Neural progenitor cell (in vitro differentiated cells): ENCODE data around the gene LTB. TPM values are rescaled to one million over a fixed set of nuclear protein-coding genes. Genes with fewer than 3 reads are reported as not detected.
A peak's percentile ranks its signal among the peaks of the same experiment; 100 is the strongest.

ENCODE experiments used
- DNase-seq: peaks from one replicate; pipeline ENCODE4 v3.0.0-alpha.2; 2016; ENCODE audit warnings: low spot score
- H2AFZ ChIP-seq: fragments of 200-600 bp; sonication (generic); replicated peaks from 2 replicates; pipeline ENCODE4 v1.6.1; 2016; ENCODE audit warnings: antibody characterized with exemption
- H3F3A ChIP-seq: fragments of 200-600 bp; sonication (generic); 2 replicates; pipeline ENCODE4 v1.6.1; 2016; ENCODE audit warnings: antibody characterized with exemption, low read depth
- H3K27ac ChIP-seq: fragments of 200-600 bp; sonication (generic); 2 replicates; pipeline ENCODE4 v1.5.1; 2016; ENCODE audit warnings: mild to moderate bottlenecking
- H3K27me3 ChIP-seq: fragments of 200-600 bp; sonication (generic); 2 replicates; pipeline ENCODE4 v1.6.1; 2016; ENCODE audit warnings: mild to moderate bottlenecking, moderate library complexity
- H3K36me3 ChIP-seq: fragments of 200-600 bp; sonication (generic); 2 replicates; pipeline ENCODE4 v1.5.1; 2016
- H3K4me1 ChIP-seq: fragments of 200-600 bp; sonication (generic); 2 replicates; pipeline ENCODE4 v1.6.1; 2016; ENCODE audit warnings: mixed run types
- H3K4me2 ChIP-seq: fragments of 200-600 bp; sonication (generic); 2 replicates; pipeline ENCODE4 v1.6.1; 2016
- H3K4me3 ChIP-seq: fragments of 200-600 bp; sonication (generic); 2 replicates; pipeline ENCODE4 v1.5.1; 2016
- H3K79me2 ChIP-seq: fragments of 200-600 bp; sonication (generic); 2 replicates; pipeline ENCODE4 v1.6.1; 2016; ENCODE audit warnings: low read depth
- H3K9ac ChIP-seq: fragments of 200-600 bp; sonication (generic); 2 replicates; pipeline ENCODE4 v1.6.1; 2016
- H3K9me3 ChIP-seq: fragments of 200-600 bp; sonication (generic); 2 replicates; pipeline ENCODE4 v1.5.1; 2016; ENCODE audit warnings: low read depth
- H4K20me1 ChIP-seq: fragments of 200-600 bp; sonication (generic); 2 replicates; pipeline ENCODE4 v1.6.1; 2016; ENCODE audit warnings: low read depth
- H3K27ac Mint-ChIP-seq: 3 replicates; pipeline ENCODE4 v1.8.0; 2021; ENCODE audit warnings: mixed read lengths
- H3K27me3 Mint-ChIP-seq: 2 replicates; pipeline ENCODE4 v1.8.0; 2022; ENCODE audit warnings: low read depth, mild to moderate bottlenecking, inconsistent platforms, moderate library complexity, mixed read lengths; ENCODE audit not compliant: insufficient read depth
- H3K36me3 Mint-ChIP-seq: 3 replicates; pipeline ENCODE4 v1.8.0; 2021; ENCODE audit warnings: mixed read lengths
- H3K4me1 Mint-ChIP-seq: 3 replicates; pipeline ENCODE4 v1.8.0; 2021; ENCODE audit warnings: mixed read lengths
- H3K4me3 Mint-ChIP-seq: 3 replicates; pipeline ENCODE4 v1.8.0; 2021; ENCODE audit warnings: mild to moderate bottlenecking, moderate library complexity, mixed read lengths
- H3K9me3 Mint-ChIP-seq: 3 replicates; pipeline ENCODE4 v1.8.0; 2020; ENCODE audit warnings: mixed read lengths
- CTCF ChIP-seq: fragments of 200-600 bp; sonication (generic); IDR thresholded peaks from 2 replicates; pipeline ENCODE4 v1.5.1; 2017; ENCODE audit warnings: antibody characterized with exemption, mild to moderate bottlenecking
- EZH2 ChIP-seq: fragments of 200-600 bp; sonication (generic); IDR thresholded peaks from 2 replicates; pipeline ENCODE4 v1.6.1; 2017; ENCODE audit warnings: antibody characterized with exemption, mild to moderate bottlenecking, moderate library complexity
- EZH2phosphoT487 ChIP-seq: fragments of 200-600 bp; sonication (generic); IDR thresholded peaks from 2 replicates; pipeline ENCODE4 v1.6.1; 2017; ENCODE audit warnings: antibody characterized with exemption
- total RNA-seq: library from RNA; depleted of rRNA; stranded (reverse); fragments of >200 nt; gene quantifications from 2 replicates; pipeline ENCODE4 v1.2.3, GENCODE V29; 2015; ENCODE audit warnings: low replicate concordance

The LTB gene
- total RNA-seq, 1 donor from 2014 or later, result not detected

GRCh38 chr6:31614684-31615578 is 32.7 kb upstream of the LTB start, which contains the start of gene AIF1:
TSS of gene AIF1 (plus strand) at chr6:31615234. CDS start at chr6:31615330, 96 bp downstream.
- Histone ChIP-seq H3K27me3 (no peaks in the 10 kb centered on the region), H2AFZ (no peak within 1 kb of the TSS), H3K4me2 (no peak within 1 kb of the TSS), H3K79me2 (peaks cover 6% of the 10 kb centered on the region), H3K4me3 (no peak within 1 kb of the TSS), H3K4me1 (no peaks in the 10 kb centered on the region), H3F3A (peaks cover 15% of the 10 kb centered on the region), H3K36me3 (no peaks in the 10 kb centered on the region), H3K9ac (no peak within 1 kb of the TSS), H3K9me3 (no peaks in the 10 kb centered on the region), H4K20me1 (no peaks in the 10 kb centered on the region), H3K27ac (no peak within 1 kb of the TSS)
- no peak within 1 kb of the TSS for H3K4me3 Mint-ChIP-seq
- H3K27me3 Mint-ChIP-seq, result peaks cover 4% of the 10 kb centered on the region
- no peaks in the 10 kb centered on the region for H3K9me3 Mint-ChIP-seq
- no peak for TF ChIP-seq CTCF
- no peak for TF ChIP-seq EZH2
- TF ChIP-seq EZH2phosphoT487, result no peak
- H3K4me1 Mint-ChIP-seq, result peaks cover 16% of the 10 kb centered on the region
- H3K36me3 Mint-ChIP-seq, result no peaks in the 10 kb centered on the region
- no peak for DNase-seq
- H3K27ac Mint-ChIP-seq, result peak within 1 kb of the TSS; percentile 67

- Histone ChIP-seq H3K9ac (no peak overlapping the region), H4K20me1 (no peaks in the 10 kb centered on the region), H3F3A (peaks cover 7% of the 10 kb centered on the region), H3K79me2 (peaks cover 2% of the 10 kb centered on the region), H3K9me3 (no peaks in the 10 kb centered on the region), H2AFZ (no peak overlapping the region), H3K36me3 (no peaks in the 10 kb centered on the region), H3K27me3 (no peaks in the 10 kb centered on the region), H3K4me2 (no peak overlapping the region), H3K4me3 (no peak overlapping the region), H3K4me1 (no peaks in the 10 kb centered on the region), H3K27ac (no peak overlapping the region)
- H3K36me3 Mint-ChIP-seq, result no peaks in the 10 kb centered on the region
- H3K4me1 Mint-ChIP-seq, result peaks cover 12% of the 10 kb centered on the region
- no peak for DNase-seq
- TF ChIP-seq EZH2, result no peak
- TF ChIP-seq CTCF, result no peak
- TF ChIP-seq EZH2phosphoT487, result no peak
- peaks cover 4% of the 10 kb centered on the region for H3K27me3 Mint-ChIP-seq
- H3K27ac Mint-ChIP-seq, result no peak overlapping the region
- no peak overlapping the region for H3K4me3 Mint-ChIP-seq
- no peaks in the 10 kb centered on the region for H3K9me3 Mint-ChIP-seq
Observed at GRCh38 chr6:31614075-31614619, 31.9 kb upstream of the LTB start.

- Mint-ChIP-seq H3K27me3 (peaks cover 2% of the 10 kb centered on the region), H3K9me3 (no peaks in the 10 kb centered on the region), H3K27ac (no peak overlapping the region), H3K36me3 (no peaks in the 10 kb centered on the region), H3K4me3 (no peak overlapping the region), H3K4me1 (peaks cover 9% of the 10 kb centered on the region)
- Histone ChIP-seq H3F3A (no peaks in the 10 kb centered on the region), H3K4me2 (no peak overlapping the region), H3K9ac (no peak overlapping the region), H3K27ac (no peak overlapping the region), H3K27me3 (no peaks in the 10 kb centered on the region), H3K36me3 (no peaks in the 10 kb centered on the region), H3K4me1 (no peaks in the 10 kb centered on the region), H3K4me3 (no peak overlapping the region), H3K79me2 (no peaks in the 10 kb centered on the region), H2AFZ (no peak overlapping the region), H3K9me3 (no peaks in the 10 kb centered on the region), H4K20me1 (no peaks in the 10 kb centered on the region)
- DNase-seq, result no peak
- TF ChIP-seq CTCF (no peak), EZH2 (no peak), EZH2phosphoT487 (no peak)
Observed at GRCh38 chr6:31610968-31611367, 28.7 kb upstream of the LTB start.
